Stimulated activated CD4-positive, alpha-beta T cell treated with anti-CD3 and anti-CD28 coated beads, TNF-alpha, amount 100 ng/mL, for 48 hours (primary cell): ENCODE results near the gene CTDNEP1.
A peak's percentile ranks its signal among the peaks of the same experiment; 100 is the strongest.

ENCODE experiments used
- DNase-seq, 3 donors: peaks; one replicate each; pipeline ENCODE4 v3.0.0-alpha.2; 2020; ENCODE audit warnings: low read depth in 3 of 3

The CTDNEP1 gene

GRCh38 chr17:7251661-7252175 is at the start of gene CTDNEP1:
Gene CTDNEP1 (minus strand): TSS chr17:7251734. CDS start chr17:7251296, 438 bp downstream.
- peak; percentile 98 to 100 (median 98) for DNase-seq

- DNase-seq: peak in 1 of 3 donors; percentile 63
Measured at GRCh38 chr17:7296189-7296861, 44.8 kb upstream of the CTDNEP1 start.

GRCh38 chr17:7295230-7296180 is 44.0 kb upstream of the CTDNEP1 start:
- DNase-seq: no peak

- peak; percentile 54 to 76 (median 74) for DNase-seq
Measured at GRCh38 chr17:7294614-7295153, 43.1 kb upstream of the CTDNEP1 start, which contains the start of gene YBX2. Gene YBX2 (minus strand): TSS chr17:7294639. CDS start chr17:7294500, 139 bp downstream.

GRCh38 chr17:7293816-7294613 is 42.5 kb upstream of the CTDNEP1 start:
- DNase-seq: no peak

- no peak for DNase-seq
Measured at GRCh38 chr17:7293159-7293558, 41.6 kb upstream of the CTDNEP1 start.

GRCh38 chr17:7292729-7293128 is 41.2 kb upstream of the CTDNEP1 start:
- no peak for DNase-seq

- no peak for DNase-seq
Measured at GRCh38 chr17:7292194-7292593, 40.7 kb upstream of the CTDNEP1 start.

GRCh38 chr17:7290685-7291084 is 39.2 kb upstream of the CTDNEP1 start:
- no peak for DNase-seq

GRCh38 chr17:7290166-7290565 is 38.6 kb upstream of the CTDNEP1 start:
- DNase-seq: no peak

GRCh38 chr17:7289256-7290032 is 37.9 kb upstream of the CTDNEP1 start:
- no peak for DNase-seq

GRCh38 chr17:7285679-7286078 is 34.1 kb upstream of the CTDNEP1 start:
- DNase-seq: no peak

GRCh38 chr17:7284911-7285310 is 33.4 kb upstream of the CTDNEP1 start:
- no peak for DNase-seq

GRCh38 chr17:7283471-7284216 is 32.1 kb upstream of the CTDNEP1 start:
- DNase-seq: no peak

- no peak for DNase-seq
Measured at GRCh38 chr17:7282752-7283321, 31.3 kb upstream of the CTDNEP1 start.

- DNase-seq: no peak
Measured at GRCh38 chr17:7281953-7282751, 30.6 kb upstream of the CTDNEP1 start.

- peak; percentile 80 to 95 (median 85) for DNase-seq
Measured at GRCh38 chr17:7281074-7281952, 29.8 kb upstream of the CTDNEP1 start, which contains the start of gene SLC2A4. Gene SLC2A4 (plus strand): TSS chr17:7281718. CDS start chr17:7281935, 217 bp downstream.
